GM12892 (cell line): ENCODE results near the gene TDRD3.

Source experiments
- POLR2A ChIP-seq: IDR thresholded peaks from 2 replicates; pipeline ENCODE4 v1.6.1; 2011; ENCODE audit warnings: low read depth, low read length, control low read depth
- POLR2AphosphoS5 ChIP-seq: IDR thresholded peaks from 2 replicates; pipeline ENCODE4 v1.6.1; 2011; ENCODE audit warnings: low read depth, low read length, control low read depth
- TAF1 ChIP-seq: IDR thresholded peaks from 2 replicates; pipeline ENCODE4 v1.6.1; 2011; ENCODE audit warnings: low read depth, mild to moderate bottlenecking, control low read depth, low read length, borderline replicate concordance

- TF ChIP-seq POLR2AphosphoS5 = no peak
- no peak for TF ChIP-seq POLR2A
- no peak for TF ChIP-seq TAF1
Observed at GRCh38 chr13:60611523-60611922, 214.5 kb downstream of the TDRD3 start.
